ENCODE results near the gene ANKS1A. TPM values are rescaled to one million over a fixed set of nuclear protein-coding genes. Genes with fewer than 3 reads are reported as not detected.

ANKS1A gene
- polyA plus RNA-seq, 2 of the 4 experiments (the other 2 are of a cell fraction): 3.6 to 5.9 TPM

DNA sequence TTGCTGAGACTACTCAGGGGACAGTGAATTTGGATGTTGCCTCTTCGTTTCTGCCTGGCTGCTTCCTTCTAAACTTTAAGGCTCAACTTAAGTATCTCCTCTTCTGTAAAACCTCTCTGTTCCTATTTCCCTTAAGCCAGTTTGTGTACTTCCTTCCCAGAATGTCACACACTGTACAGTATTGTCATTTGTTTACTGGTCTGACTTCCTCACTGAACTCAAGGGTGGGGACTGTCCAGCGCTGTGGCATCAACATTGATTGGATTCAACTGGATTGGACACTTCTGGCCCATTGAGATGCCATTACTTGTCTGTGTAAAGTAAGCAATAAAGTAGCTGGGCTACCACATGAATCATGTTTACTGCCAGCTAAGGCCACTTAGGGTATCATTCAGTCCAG is 69.7 kb downstream of the ANKS1A start:
- Histone ChIP-seq H3K9me3 (no peaks in the 10 kb centered on the region), H3K4me2 (no peak overlapping the region), H3K4me1 (peaks cover 9% of the 10 kb centered on the region), H3K4me3 (no peak overlapping the region), H3K27ac (no peak overlapping the region)
- TF ChIP-seq MAFK (IDR thresholded peaks at IDR 0.05; ENCODE audit: partially characterized antibody): no peak
- TF ChIP-seq POLR2A (IDR thresholded peaks at IDR 0.05; ENCODE audit: low read length): no peak
- no peak for TF ChIP-seq HOXB5 (CRISPR knock-in tag; IDR thresholded peaks at IDR 0.05)
- TF ChIP-seq, protein P1, sequence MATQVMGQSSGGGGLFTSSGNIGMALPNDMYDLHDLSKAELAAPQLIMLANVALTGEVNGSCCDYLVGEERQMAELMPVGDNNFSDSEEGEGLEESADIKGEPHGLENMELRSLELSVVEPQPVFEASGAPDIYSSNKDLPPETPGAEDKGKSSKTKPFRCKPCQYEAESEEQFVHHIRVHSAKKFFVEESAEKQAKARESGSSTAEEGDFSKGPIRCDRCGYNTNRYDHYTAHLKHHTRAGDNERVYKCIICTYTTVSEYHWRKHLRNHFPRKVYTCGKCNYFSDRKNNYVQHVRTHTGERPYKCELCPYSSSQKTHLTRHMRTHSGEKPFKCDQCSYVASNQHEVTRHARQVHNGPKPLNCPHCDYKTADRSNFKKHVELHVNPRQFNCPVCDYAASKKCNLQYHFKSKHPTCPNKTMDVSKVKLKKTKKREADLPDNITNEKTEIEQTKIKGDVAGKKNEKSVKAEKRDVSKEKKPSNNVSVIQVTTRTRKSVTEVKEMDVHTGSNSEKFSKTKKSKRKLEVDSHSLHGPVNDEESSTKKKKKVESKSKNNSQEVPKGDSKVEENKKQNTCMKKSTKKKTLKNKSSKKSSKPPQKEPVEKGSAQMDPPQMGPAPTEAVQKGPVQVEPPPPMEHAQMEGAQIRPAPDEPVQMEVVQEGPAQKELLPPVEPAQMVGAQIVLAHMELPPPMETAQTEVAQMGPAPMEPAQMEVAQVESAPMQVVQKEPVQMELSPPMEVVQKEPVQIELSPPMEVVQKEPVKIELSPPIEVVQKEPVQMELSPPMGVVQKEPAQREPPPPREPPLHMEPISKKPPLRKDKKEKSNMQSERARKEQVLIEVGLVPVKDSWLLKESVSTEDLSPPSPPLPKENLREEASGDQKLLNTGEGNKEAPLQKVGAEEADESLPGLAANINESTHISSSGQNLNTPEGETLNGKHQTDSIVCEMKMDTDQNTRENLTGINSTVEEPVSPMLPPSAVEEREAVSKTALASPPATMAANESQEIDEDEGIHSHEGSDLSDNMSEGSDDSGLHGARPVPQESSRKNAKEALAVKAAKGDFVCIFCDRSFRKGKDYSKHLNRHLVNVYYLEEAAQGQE (IDR thresholded peaks at IDR 0.05): no peak
- TF ChIP-seq RCOR1 (IDR thresholded peaks at IDR 0.05; ENCODE audit: low read depth, low read length): no peak
- no peak for TF ChIP-seq FOSB (CRISPR knock-in tag; IDR thresholded peaks at IDR 0.05)
- TF ChIP-seq, protein P2, sequence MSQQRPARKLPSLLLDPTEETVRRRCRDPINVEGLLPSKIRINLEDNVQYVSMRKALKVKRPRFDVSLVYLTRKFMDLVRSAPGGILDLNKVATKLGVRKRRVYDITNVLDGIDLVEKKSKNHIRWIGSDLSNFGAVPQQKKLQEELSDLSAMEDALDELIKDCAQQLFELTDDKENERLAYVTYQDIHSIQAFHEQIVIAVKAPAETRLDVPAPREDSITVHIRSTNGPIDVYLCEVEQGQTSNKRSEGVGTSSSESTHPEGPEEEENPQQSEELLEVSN (IDR thresholded peaks at IDR 0.05; ENCODE audit: borderline replicate concordance, low read depth): no peak
- TF ChIP-seq, protein P3, sequence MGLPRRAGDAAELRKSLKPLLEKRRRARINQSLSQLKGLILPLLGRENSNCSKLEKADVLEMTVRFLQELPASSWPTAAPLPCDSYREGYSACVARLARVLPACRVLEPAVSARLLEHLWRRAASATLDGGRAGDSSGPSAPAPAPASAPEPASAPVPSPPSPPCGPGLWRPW (IDR thresholded peaks at IDR 0.05): no peak
- no peak for TF ChIP-seq SREBF2 (IDR thresholded peaks at IDR 0.05)
- TF ChIP-seq, protein P4, sequence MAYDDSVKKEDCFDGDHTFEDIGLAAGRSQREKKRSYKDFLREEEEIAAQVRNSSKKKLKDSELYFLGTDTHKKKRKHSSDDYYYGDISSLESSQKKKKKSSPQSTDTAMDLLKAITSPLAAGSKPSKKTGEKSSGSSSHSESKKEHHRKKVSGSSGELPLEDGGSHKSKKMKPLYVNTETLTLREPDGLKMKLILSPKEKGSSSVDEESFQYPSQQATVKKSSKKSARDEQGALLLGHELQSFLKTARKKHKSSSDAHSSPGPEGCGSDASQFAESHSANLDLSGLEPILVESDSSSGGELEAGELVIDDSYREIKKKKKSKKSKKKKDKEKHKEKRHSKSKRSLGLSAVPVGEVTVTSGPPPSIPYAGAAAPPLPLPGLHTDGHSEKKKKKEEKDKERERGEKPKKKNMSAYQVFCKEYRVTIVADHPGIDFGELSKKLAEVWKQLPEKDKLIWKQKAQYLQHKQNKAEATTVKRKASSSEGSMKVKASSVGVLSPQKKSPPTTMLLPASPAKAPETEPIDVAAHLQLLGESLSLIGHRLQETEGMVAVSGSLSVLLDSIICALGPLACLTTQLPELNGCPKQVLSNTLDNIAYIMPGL (CRISPR knock-in tag; IDR thresholded peaks at IDR 0.05; ENCODE audit: borderline replicate concordance): no peak
- no peak for TF ChIP-seq CHD4 (IDR thresholded peaks at IDR 0.05; ENCODE audit: borderline replicate concordance)
- TF ChIP-seq TP53 (CRISPR knock-in tag; IDR thresholded peaks at IDR 0.05): no peak
- no peak for TF ChIP-seq MAZ (IDR thresholded peaks at IDR 0.05; ENCODE audit: borderline replicate concordance, low read depth, low read length)
- no peak for TF ChIP-seq CBX8 (IDR thresholded peaks at IDR 0.05)
- no peak for TF ChIP-seq EP300 (IDR thresholded peaks at IDR 0.05)
- no peak for TF ChIP-seq CBX2 (IDR thresholded peaks at IDR 0.05; ENCODE audit: borderline replicate concordance, low read depth)
- TF ChIP-seq RAD21 (conservative IDR thresholded peaks at IDR 0.05 in 1 of 2, IDR thresholded peaks at IDR 0.05 in 1 of 2): no peak
- TF ChIP-seq, protein P5, sequence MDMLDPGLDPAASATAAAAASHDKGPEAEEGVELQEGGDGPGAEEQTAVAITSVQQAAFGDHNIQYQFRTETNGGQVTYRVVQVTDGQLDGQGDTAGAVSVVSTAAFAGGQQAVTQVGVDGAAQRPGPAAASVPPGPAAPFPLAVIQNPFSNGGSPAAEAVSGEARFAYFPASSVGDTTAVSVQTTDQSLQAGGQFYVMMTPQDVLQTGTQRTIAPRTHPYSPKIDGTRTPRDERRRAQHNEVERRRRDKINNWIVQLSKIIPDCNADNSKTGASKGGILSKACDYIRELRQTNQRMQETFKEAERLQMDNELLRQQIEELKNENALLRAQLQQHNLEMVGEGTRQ (IDR thresholded peaks at IDR 0.05): no peak
- TF ChIP-seq, protein P6, sequence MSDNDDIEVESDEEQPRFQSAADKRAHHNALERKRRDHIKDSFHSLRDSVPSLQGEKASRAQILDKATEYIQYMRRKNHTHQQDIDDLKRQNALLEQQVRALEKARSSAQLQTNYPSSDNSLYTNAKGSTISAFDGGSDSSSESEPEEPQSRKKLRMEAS (IDR thresholded peaks at IDR 0.05): no peak
- FAIRE-seq: no peak
- POLR2A ChIA-PET: no interaction called here
- WGBS (ENCODE audit: missing lambda C conversion rate): 97% methylated on average over 2 of the region's 2 CpGs
- ATAC-seq: no peak
- no peak for DNase-seq (ENCODE audit: low read depth in 1 of 2, low spot score in 1 of 2)
- CTCF ChIA-PET: no interaction called here

DNA sequence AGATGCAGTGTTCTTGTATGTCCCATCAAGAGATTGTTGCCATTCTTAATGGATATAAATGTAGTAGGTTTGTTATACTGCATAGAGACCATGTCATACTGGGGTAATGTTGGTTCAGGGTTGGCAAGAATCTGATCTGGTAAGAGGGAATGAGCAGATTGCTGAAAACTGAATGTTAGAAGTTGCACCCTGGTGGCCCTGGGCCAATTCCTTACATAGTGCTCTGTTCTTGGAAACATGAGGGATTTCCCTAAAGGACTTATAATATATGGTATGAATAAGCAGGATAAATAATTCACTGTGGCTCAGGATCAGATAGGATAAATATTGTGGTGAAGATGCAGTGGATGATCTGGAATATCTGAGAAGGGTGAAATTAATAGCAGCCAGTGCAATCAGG is 70.2 kb downstream of the ANKS1A start:
- ChIA-PET CTCF (no interaction called here), POLR2A (no interaction called here)

More for the DNA sequence above, 70.2 kb downstream of the ANKS1A start:
- Histone ChIP-seq H3K4me2 (no peak overlapping the region), H3K27ac (no peak overlapping the region), H3K9me3 (no peaks in the 10 kb centered on the region), H3K4me3 (no peak overlapping the region), H3K4me1 (peaks cover 4% of the 10 kb centered on the region)
- DNase-seq (ENCODE audit: low read depth in 1 of 2, low spot score in 1 of 2) (no peak), FAIRE-seq (no peak), ATAC-seq (no peak)
- TF ChIP-seq, protein P5 (IDR thresholded peaks at IDR 0.05): no peak
- TF ChIP-seq HOXB13 (CRISPR knock-in tag; IDR thresholded peaks at IDR 0.05; ENCODE audit: low read depth) (no peak), CHD4 (IDR thresholded peaks at IDR 0.05; ENCODE audit: borderline replicate concordance) (no peak), EHMT2 (IDR thresholded peaks at IDR 0.05; ENCODE audit: low read depth) (no peak), CBX2 (IDR thresholded peaks at IDR 0.05; ENCODE audit: borderline replicate concordance, low read depth) (no peak), NR3C1 (IDR thresholded peaks at IDR 0.05) (no peak), PHF8 (IDR thresholded peaks at IDR 0.05; ENCODE audit: borderline replicate concordance, low read depth) (no peak), KDM5A (IDR thresholded peaks at IDR 0.05) (no peak), FOSB (CRISPR knock-in tag; IDR thresholded peaks at IDR 0.05) (no peak), FOSL2 (IDR thresholded peaks at IDR 0.05) (no peak), FOSL2 (CRISPR knock-in tag; IDR thresholded peaks at IDR 0.05) (no peak), HOXB5 (CRISPR knock-in tag; IDR thresholded peaks at IDR 0.05) (no peak), HEYL (CRISPR knock-in tag; IDR thresholded peaks at IDR 0.05) (no peak)
- TF ChIP-seq, protein P7, sequence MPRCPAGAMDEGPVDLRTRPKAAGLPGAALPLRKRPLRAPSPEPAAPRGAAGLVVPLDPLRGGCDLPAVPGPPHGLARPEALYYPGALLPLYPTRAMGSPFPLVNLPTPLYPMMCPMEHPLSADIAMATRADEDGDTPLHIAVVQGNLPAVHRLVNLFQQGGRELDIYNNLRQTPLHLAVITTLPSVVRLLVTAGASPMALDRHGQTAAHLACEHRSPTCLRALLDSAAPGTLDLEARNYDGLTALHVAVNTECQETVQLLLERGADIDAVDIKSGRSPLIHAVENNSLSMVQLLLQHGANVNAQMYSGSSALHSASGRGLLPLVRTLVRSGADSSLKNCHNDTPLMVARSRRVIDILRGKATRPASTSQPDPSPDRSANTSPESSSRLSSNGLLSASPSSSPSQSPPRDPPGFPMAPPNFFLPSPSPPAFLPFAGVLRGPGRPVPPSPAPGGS (IDR thresholded peaks at IDR 0.05): no peak

Data from A549 (cell line).